ENCODE measurements around the gene ETV6. TPM values are rescaled to one million over a fixed set of nuclear protein-coding genes. Genes with fewer than 3 reads are reported as not detected.

Gene ETV6
- polyA plus RNA-seq, 3 donors, result 3.3 to 7.7 (median 4.4) TPM

- no peak overlapping the region for H3K27ac ChIP-seq (ENCODE audit: low read depth, low read length)
- 32 to 79% (median 74%) methylated on average over 1 of the region's 1 CpG for WGBS, 3 donors
Observed at GRCh38 chr12:11922361-11922760, 272.9 kb downstream of the ETV6 start.

- H3K27ac ChIP-seq (ENCODE audit: low read depth, low read length), result no peak overlapping the region
- WGBS, 3 donors, result 65 to 82% (median 79%) methylated on average over 3 of the region's 3 CpGs
Observed at GRCh38 chr12:11923067-11923466, 273.6 kb downstream of the ETV6 start.

- no peak overlapping the region for H3K27ac ChIP-seq (ENCODE audit: low read depth, low read length)
- 70 to 77% (median 74%) methylated on average over 15 of the region's 15 CpGs for WGBS, 3 donors
Observed at GRCh38 chr12:11927286-11927935, 277.9 kb downstream of the ETV6 start.

GRCh38 chr12:11929714-11930113, 280.2 kb downstream of the ETV6 start:
- no peak overlapping the region for H3K27ac ChIP-seq (ENCODE audit: low read depth, low read length)
- 95 to 99% (median 95%) methylated on average over 3 of the region's 3 CpGs for WGBS, 3 donors

- H3K27ac ChIP-seq (ENCODE audit: low read depth, low read length), result no peak overlapping the region
- WGBS, 3 donors, result 93 to 97% (median 96%) methylated on average over 4 of the region's 4 CpGs
Observed at GRCh38 chr12:11939223-11939622, 289.7 kb downstream of the ETV6 start.

- 55 to 79% (median 68%) methylated on average over 1 of the region's 1 CpG for WGBS, 3 donors
- no peak overlapping the region for H3K27ac ChIP-seq (ENCODE audit: low read depth, low read length)
Observed at GRCh38 chr12:11941606-11942337, 292.3 kb downstream of the ETV6 start.

- no peak overlapping the region for H3K27ac ChIP-seq (ENCODE audit: low read depth, low read length)
- 75 to 81% (median 80%) methylated on average over 12 of the region's 12 CpGs for WGBS, 3 donors
Observed at GRCh38 chr12:11943919-11944700, 294.6 kb downstream of the ETV6 start.

Data from adipose tissue (tissue), 3 donors.